ENCODE data around the gene DRGX.

DNA sequence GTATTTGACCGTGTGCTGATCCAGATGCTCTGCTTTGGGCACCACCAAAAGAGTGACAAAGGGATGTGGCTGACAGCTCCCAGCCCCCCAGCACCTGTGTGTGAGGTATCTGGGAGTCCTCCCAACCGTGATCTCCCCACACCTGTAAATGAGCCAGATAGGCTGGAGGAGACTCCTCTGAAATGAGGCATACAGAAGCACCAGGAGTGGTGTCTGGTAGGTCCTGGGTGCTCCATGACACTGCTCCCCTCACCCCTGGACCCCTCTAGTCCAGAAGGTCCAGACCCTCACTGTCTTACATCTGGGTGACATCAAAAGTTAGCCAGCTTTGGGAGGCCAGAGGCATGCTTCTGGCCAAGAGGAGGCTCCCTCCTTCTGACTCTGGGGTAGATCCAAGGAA is 20.0 kb upstream of the DRGX start:
- TF ChIP-seq POLR2A (IDR thresholded peaks at IDR 0.05): no peak
- TF ChIP-seq, protein P1, sequence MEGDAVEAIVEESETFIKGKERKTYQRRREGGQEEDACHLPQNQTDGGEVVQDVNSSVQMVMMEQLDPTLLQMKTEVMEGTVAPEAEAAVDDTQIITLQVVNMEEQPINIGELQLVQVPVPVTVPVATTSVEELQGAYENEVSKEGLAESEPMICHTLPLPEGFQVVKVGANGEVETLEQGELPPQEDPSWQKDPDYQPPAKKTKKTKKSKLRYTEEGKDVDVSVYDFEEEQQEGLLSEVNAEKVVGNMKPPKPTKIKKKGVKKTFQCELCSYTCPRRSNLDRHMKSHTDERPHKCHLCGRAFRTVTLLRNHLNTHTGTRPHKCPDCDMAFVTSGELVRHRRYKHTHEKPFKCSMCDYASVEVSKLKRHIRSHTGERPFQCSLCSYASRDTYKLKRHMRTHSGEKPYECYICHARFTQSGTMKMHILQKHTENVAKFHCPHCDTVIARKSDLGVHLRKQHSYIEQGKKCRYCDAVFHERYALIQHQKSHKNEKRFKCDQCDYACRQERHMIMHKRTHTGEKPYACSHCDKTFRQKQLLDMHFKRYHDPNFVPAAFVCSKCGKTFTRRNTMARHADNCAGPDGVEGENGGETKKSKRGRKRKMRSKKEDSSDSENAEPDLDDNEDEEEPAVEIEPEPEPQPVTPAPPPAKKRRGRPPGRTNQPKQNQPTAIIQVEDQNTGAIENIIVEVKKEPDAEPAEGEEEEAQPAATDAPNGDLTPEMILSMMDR (IDR thresholded peaks at IDR 0.05): no peak

All from uterus (tissue), 2 donors.